NCI-H82 treated with DMSO at 0.1 percent for 48 hours (cell line): ENCODE results near the gene SS18.

Experiments used
- DNase-seq: peaks from one replicate; lab custom pipeline; 2025; ENCODE audit not compliant: unreplicated experiment; lab: John Stamatoyannopoulos, UW

Gene SS18

GRCh38 chr18:26073758-26074157 is 16.7 kb downstream of the SS18 start:
- no peak for DNase-seq

GRCh38 chr18:26071725-26072124 is 18.7 kb downstream of the SS18 start:
- DNase-seq, result no peak

DNA sequence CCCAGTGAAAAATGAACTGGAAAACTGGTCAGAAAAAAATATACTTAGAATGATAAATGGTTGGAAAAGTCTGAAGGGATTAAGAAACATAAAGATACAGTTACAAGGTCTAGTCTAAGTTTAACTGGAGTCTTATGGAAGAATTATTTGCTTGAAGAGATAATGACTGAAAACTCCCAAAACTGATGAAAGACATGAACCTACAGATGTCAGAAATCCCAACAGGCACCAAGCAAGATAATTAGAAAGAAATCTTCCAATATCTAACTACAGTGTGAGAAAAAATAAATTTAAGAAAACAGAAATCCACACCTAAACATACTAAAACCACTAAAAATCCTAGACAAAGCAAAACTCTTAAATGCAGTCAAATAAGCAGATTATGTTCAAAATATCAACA is 19.4 kb downstream of the SS18 start:
- DNase-seq, result no peak

- DNase-seq, result no peak
These were observed 31.1 kb downstream of the SS18 start for GRCh38 chr18:26059357-26059756.

GRCh38 chr18:26057344-26057773 is 33.1 kb downstream of the SS18 start:
- no peak for DNase-seq

- no peak for DNase-seq
These were observed 34.1 kb downstream of the SS18 start for GRCh38 chr18:26056291-26056690.

GRCh38 chr18:26052505-26052904 is 37.9 kb downstream of the SS18 start:
- no peak for DNase-seq

DNA sequence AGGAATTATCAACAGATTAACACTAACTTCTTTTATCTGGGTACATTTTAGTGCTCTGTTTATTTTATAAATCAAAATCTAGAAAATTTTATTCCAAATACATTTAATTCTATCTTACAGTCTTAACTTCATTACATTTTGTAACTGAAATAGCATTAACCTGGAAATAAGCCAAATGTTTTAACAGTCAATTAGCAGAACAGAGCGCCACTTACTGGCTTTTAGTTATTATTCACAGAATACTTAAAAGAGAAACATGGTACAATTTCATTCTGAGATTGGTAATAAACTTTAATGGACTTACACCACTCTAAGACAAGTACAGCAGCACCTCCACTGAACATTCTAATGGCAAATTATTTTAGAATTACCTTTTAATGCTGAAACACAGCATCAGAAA is 38.6 kb downstream of the SS18 start:
- no peak for DNase-seq

GRCh38 chr18:26046419-26047077 is 43.9 kb downstream of the SS18 start:
- DNase-seq, result no peak

- no peak for DNase-seq
These were observed 45.6 kb downstream of the SS18 start for GRCh38 chr18:26044807-26045206.

DNA sequence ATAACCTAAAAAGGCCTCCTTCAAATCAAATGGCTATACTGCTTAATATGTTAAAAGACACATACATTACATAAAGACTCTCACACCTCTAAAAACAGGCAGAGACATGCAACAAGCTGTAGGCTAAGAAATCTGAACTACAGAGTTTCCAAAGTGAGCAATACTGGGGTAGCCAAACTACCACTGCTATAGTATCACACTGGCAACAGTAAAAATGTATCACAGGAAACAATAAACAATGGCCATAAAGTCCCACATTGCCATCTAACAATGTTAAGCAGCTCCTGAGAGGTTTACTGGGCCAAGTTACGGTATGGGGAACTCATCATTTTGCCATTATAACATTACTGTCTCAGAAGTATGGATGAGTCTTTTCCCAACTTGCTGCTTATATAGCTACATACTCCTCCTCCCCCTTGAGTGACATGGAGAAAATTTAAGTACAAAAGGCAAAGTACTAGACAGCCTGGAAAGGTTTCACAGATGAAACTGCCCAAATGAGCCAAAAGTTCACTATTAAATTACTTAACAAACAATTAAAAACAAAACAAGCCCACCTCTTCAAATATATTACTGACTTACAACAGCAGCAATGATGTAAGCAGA is 50.3 kb downstream of the SS18 start:
- DNase-seq, result no peak

DNA sequence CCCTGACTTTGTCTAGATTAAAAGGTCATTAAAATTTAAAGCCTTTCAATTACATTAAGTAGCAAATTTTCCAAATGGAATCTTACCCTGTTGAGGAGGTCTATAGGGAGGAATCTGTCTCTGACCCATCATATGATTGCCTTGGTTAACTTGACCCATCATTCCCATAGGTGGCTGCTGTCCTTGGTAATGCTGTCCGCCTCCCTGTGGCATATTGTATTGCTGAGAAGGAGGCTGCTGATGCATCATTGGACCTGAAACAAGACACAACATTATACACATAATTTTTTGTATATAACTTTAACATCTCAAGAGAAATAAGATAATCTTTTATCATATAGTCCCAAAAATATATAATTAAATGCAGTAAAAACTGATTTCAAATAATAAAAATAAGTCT is 51.2 kb downstream of the SS18 start:
- DNase-seq, result no peak

- no peak for DNase-seq
These were observed 53.8 kb downstream of the SS18 start for GRCh38 chr18:26036635-26037034.

GRCh38 chr18:26034850-26035497 is 55.4 kb downstream of the SS18 start:
- DNase-seq, result no peak

- DNase-seq, result no peak
These were observed 67.8 kb downstream of the SS18 start for GRCh38 chr18:26022585-26022984.

- DNase-seq, result no peak
These were observed 69.2 kb downstream of the SS18 start for GRCh38 chr18:26021061-26021754.

- no peak for DNase-seq
These were observed 72.5 kb downstream of the SS18 start for GRCh38 chr18:26017929-26018328.

GRCh38 chr18:26014462-26014861 is 76.0 kb downstream of the SS18 start:
- DNase-seq, result no peak

- no peak for DNase-seq
These were observed 81.8 kb downstream of the SS18 start for GRCh38 chr18:26008619-26009018.

GRCh38 chr18:26008096-26008495 is 82.3 kb downstream of the SS18 start:
- no peak for DNase-seq

DNA sequence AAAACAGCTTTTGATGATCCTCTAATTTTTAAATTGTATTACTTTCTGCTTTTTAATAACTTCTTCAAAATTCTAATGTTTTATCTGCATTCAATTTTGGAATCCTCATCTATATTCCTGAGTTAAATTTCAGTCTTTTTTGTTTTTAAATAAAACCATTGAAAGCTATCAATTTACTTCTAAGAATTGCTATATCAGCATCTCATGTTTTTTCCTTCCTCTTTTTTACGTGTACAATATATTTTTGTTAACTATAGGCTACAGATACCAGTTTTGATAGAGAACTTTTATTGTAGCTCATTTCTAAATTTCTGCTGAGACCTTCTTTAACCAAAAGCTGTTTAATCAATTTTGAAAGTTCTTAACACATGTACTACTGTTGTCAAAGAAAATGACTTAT is 84.5 kb downstream of the SS18 start:
- no peak for DNase-seq

GRCh38 chr18:26004832-26005231 is 85.6 kb downstream of the SS18 start:
- DNase-seq, result no peak
